Stimulated activated naive CD4-positive, alpha-beta T cell (primary cell): Measurements from ENCODE around the gene PPP2R2D.

ENCODE experiments used
- DNase-seq, 6 experiments: peaks; one replicate each; lab custom pipeline; 2025; lab: John Stamatoyannopoulos, UW

The PPP2R2D gene

DNA sequence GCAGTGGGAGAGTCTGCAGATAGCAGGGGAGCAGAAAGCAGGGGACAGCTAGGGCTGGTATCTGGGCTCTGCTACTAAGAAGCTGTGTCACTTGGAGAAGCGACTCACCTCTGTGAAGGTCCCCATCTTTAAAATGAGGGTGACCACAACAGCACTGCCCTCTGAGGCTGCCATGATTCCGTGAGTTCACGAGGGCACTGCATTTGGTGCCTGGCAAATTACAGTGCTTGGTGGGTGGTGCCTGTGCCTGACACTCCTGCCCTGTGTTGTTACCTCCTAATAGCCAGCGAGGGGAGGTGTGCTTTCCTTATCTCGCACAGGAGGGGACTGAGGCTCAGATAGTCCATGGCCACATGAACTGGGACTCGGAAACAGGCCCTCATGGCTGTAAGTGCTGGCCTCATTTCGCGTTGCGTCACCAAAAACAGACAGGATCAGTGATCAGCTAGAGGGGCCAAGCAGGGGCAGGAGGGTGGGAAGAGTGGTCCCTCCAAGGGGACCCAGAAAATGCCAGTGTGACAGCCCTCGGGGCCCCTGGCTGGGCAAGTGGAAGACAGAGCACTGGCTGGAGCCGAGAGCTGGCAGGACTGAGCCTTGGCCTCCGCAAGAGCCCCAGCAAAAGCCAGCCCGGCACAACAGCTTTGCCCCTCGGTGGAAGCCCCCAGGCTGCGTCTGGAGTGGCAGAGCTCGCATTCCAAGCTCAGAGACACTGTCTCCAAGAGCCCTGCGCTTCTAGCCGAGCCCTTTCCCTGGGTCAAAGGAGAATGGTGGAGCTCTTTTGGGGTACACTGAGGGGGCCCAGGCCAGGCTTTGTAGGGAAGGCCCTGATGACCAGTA lies 98.3 kb downstream of the PPP2R2D start:
- DNase-seq = no peak

DNA sequence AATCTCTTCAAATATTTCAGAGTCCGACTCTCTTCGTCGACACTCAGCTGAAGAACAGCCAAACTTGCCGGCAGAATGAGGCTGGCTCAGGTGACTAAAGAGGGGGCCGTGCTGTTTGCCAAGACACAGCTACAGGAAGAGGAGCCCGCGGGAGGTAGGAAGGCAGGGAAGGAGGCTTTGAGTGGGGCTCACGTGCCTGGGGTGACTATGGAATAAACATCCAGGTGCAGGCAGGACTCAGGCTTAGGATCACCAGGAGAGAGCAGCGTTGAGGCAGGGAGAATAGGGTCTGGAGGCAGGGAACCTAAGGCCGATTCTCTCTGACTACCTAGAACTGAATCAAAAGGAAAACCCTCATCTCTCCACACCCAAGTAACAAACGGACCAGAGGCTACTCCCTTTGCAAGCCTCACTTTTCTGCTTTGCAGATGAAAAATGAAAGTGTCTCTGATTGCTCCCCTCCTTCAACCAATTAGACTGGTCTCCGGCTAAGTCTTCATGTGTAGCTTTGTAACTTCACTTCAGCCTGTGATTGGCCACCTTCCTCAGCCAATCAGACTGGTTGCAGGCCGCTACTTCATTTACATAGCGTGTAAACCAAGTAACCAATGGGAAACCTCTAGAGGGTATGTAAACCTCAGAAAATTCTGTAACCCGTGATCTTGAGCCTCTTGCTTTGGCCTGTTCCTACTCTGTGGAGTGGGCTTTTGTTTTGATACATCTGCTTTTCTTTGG lies 100.6 kb downstream of the PPP2R2D start:
- DNase-seq = no peak

DNA sequence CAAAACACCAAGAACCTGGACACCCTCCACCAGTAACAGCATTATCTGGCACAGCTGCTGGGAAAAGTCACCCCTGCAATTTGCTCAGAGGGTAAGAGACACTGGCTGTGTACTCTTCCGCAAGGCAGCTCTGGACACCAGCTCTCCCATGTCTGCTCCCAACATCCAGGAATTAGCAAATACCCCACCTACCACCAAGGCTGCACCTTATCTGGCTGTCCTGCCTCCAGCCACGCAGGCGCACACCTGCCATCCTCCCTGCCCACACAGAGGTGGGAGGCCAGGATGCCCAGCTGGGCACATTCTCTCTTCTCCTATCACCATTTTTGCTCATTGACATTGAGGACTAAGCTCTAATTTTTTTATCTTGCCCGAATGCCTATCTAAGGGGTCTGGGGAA lies 101.2 kb downstream of the PPP2R2D start:
- DNase-seq = no peak

DNA sequence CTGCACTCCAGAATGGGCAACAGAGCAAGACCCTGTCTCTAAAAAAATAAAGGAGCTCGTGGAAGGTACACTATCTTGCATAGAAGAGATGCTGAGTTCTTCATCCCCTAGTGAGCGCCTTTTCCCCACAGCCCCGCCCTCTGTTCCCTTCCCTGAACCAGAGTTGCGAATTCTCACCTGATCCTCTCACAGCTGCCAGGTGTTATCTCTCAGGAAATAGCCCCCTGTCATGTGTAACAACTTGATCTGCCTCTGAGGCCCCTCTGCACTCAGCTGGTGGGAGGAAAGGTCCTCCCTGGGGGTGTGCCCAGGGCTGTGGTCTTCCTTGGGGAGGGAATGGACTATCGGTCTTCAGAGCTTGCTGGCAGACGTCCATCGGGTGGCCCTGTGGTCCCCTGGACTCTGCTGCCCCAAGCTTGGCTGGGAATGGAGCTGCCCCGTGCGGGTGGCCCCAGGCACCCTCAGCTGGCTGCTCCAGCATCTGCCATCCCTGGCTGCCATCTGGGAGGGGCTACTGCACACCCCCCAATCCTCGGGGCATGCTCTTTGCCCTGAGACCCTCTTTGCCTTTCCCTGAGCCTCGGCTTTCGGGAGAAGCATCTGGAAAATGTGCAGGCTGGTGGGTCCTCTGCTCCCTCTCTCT lies 102.6 kb downstream of the PPP2R2D start:
- no peak for DNase-seq

- no peak for DNase-seq
Observed at GRCh38 chr10:132004052-132004451, 103.2 kb downstream of the PPP2R2D start.

DNA sequence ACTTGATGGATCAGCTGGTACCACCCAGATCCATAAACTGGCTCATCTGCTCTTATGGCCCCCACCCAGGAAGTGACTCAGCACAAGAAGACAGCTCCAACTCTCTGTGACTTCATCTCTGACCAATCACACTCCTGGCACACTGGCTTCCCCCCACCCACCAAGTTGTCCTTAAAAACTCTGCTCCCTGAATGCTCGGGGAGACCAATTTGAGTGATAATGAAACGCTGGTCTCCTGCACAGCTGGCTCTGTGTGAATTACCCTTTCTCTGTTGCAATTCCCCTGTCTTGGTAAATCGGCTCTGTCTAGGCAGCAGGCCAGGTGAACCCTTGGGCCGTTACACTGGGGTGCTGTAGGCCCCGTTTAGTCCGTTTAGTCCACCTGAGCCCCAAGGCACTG lies 104.3 kb downstream of the PPP2R2D start:
- DNase-seq = no peak

DNA sequence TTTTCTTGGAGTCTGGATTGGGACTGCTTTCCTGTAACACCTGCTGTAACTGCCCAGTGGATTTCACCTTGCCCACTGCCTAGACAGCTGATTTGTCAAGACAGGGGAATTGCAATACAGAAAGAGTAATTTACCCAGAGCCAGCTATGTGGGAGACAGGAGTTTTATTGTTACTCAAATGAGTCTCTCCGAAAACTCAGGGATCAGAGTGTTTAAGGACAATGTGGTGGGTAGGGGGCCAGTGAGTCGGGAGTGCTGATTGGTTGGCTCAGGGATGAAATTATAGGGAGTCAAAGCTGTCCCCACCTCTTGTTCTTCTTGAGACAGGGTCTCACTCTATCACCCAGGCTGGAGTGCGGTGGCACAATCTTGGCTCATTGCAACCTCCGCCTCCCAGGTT lies 106.2 kb downstream of the PPP2R2D start:
- DNase-seq = no peak

DNA sequence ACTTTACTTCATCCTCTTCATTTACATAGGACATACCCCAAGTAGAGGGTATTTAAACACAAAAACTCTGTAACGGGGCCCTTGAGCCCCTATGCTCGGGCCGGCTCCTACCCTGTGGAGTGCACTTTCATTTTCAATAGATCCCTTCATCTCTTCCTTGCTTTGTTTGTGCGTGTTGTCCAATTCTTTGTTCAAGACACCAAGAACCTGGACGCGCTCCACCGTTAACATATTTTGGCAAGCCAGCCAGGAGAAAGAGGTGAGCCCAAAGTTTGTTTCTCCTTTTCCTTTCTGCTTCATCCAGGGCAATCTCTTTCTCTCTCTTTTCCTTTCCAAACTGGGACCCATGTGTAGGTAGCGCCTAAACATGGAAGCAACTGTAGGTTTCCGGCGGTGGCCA lies 106.9 kb downstream of the PPP2R2D start:
- no peak for DNase-seq
